NCI-H446 treated with DMSO at 0.1 percent for 48 hours (cell line): ENCODE results near the gene LSM6.

Experiments used
- DNase-seq: peaks from one replicate; lab custom pipeline; 2025; lab: John Stamatoyannopoulos, UW

LSM6 gene

DNA sequence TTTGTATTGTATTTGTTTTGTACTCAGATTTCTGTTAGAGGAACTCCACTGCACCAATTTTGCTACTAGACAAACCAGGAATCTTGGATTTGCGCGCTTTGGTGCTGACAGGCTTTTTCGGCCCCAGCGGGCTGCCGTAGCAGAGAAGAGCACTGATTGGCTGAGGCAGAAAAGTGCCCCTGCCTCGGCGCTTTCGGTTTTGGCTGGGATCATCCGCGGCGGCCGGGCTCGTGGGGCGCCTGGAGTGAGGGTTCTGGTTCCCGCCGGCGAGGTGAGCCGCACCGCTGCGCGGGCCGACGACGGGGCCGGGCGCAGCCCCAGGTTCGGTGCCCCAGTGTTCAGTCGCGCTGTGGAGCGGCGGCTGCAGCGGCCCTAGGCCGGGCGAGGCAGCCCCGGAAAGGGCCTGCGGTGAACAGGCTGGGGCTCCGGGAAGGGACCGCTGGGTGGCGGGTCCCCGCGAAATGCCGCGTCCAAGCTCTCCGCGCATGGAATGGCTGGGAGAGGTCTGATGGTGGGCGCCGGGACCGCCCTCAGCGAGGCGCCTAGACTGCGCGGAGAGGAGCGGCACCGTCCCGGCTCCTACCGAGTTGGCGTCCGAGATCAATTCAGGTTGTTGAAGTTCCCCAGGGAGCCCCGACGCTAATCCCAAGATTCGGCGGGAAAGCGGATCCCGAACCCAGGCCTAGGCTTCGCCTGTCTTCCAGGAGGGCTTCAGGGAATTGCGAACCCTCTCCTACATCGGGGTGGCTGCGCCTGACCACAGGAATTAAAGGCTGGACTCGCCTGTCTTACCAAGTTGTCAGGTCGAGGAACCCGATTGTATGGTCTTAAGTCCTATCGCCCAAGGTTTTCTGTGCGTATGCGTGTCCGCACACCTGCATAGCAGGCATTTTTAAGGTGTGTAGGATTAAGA, at the start of gene LSM6:
LSM6 (plus strand) TSS at position 178 of the 913 bp plus-strand sequence. CDS start 7,204 bp downstream, outside the sequence.
- DNase-seq = peak; percentile 73

GRCh38 chr4:146132445-146132844, 43.1 kb upstream of the LSM6 start:
- no peak for DNase-seq

GRCh38 chr4:146134761-146135445, 40.6 kb upstream of the LSM6 start:
- DNase-seq = peak; percentile 87

- no peak for DNase-seq
Measured at GRCh38 chr4:146135941-146136340, 39.6 kb upstream of the LSM6 start.

DNA sequence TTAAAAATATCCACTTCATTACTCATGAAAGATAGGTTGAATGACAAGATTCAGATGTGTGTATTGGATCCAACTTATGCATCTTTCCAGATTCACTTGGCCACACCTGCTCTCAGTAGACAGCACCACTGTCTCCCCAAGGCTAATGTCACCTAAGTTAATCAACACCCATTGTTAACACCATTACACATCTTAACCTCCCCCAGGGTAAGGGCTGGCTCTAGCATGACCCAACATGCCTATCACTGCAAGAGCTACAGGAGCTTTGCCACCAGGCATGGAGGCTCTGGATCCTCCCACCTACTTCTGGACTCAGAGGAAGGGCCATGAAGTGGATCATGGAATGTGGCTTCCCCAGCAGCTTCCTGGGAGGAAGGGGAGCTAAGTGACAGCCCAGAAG, 32.8 kb upstream of the LSM6 start:
- no peak for DNase-seq

DNA sequence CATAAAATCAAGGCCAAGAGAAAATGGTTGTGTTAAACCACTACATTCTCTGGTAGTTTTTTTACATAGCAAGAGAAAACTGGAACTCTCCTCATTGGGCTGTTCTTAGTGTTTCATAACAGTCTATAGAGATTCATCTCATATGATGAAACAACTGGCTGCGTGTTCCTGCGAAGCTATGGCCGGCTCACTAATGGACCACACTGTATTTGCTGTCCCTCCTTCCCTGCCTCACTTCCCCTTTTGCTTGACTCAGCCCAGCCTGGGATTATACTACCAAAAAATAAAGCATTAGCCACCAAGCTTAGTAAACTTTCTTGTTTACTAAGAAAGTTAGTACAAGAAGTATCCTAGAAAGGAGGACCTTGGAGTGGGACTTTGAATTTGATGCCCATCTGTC, 31.6 kb upstream of the LSM6 start:
- DNase-seq = no peak

DNA sequence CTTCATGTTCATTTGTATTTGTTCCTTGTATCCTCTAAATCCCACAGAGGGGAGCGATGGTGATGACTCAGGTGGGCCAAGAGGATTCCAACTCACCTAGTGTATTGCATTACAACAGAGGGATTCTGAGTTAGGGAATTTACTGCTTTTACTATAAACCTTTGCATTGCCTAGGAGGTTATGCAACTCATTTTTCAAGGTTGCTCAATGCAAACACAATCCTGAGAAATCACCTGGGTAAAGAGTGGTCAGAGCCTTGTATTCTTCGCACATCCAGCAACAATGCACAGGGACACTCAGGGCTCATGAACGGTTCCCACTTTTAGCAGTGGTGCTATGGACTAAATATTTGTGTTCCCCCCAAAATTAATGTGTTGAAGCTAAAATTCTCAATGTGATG, 28.6 kb upstream of the LSM6 start:
- no peak for DNase-seq

DNA sequence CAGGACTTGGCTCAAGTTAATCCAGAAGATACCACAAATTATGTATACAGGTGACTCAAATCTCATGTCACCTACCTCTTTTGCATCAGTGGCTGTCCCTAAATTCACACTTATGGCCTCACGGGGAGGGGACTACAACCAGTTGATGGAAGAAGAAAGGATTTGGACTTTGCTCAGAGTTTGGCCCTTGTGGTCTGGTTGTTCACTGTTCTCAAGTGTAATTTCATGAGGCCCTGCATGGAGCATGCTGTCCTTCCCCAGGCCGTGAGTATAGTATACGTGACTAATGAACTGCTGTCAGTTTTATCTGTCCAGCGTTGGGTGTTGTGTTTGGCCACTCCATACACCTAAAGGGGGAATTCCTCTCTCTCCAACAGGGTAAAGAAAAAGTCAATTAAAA, 27.5 kb upstream of the LSM6 start:
- DNase-seq = no peak

- DNase-seq = no peak
Measured at GRCh38 chr4:146154057-146154456, 21.5 kb upstream of the LSM6 start.

- no peak for DNase-seq
Measured at GRCh38 chr4:146155152-146155724, 20.3 kb upstream of the LSM6 start.

GRCh38 chr4:146158036-146158745, 17.3 kb upstream of the LSM6 start:
- no peak for DNase-seq

DNA sequence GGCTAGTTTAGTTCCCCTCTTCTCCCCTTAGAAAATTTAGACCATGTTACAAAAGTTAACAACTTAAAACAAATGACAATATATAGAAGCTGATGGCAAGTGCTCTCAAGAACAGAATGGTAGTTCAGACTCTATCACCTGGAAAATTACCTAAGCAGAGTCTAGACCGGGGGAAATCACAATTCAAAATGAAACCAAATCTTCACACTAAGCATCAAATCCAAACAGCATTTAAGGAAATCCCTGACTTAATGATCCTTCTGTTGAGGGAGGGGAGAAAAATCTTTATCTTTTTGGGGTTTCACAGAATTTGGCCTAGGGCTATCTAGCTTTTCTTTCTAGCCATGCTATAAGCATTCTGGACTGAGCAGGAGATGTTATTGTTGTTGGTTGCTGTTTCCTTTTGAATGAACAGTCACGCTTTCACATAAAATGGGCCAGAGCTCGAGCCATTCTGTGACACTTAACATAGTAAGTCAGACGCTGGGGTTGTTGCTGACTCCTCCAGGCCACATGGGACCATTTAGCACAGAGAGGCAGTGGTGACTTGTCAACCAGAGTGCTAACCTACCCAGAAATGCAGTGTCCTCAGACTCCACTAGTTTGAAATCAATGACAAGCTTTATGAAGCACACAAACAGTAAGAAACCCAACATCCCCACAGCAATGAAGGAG, 16.0 kb upstream of the LSM6 start:
- no peak for DNase-seq

DNA sequence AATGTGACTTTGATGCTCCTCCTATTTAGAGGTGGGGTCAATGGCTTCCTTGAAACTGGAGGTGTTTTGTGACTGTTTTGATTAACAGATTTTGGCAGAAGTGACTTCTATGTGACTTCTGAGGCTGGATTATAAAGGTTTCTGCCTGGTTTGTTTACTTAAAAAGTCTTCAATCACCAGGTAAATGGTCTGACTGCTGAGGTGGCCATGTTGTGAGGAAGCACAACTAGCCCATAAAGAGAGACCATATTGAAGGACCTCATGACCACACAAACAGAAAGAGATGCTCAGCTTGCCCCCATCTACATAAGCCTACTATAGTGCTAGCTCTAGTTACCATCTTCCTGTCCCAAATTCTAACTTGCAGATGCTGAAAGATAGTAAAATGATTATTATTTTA, 14.3 kb upstream of the LSM6 start:
- DNase-seq = no peak

DNA sequence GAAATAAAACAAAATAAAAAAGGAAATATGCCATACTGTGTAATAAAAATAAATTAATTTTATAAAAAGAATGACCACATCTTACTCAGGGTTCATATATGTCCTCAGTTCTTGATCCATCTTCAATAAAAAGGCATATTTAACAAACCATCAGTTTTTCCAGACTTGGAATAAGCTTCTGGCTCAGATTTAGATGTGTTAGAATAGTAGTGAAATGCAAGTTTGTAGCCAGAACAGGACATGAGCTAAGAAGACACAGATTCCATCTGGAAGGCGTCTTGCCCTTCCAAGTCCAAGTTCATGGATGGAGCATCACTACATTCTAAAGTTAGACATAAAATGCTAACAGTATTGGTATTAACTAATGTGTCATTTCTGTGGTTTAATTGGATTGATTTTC, 10.3 kb upstream of the LSM6 start:
- DNase-seq = no peak

DNA sequence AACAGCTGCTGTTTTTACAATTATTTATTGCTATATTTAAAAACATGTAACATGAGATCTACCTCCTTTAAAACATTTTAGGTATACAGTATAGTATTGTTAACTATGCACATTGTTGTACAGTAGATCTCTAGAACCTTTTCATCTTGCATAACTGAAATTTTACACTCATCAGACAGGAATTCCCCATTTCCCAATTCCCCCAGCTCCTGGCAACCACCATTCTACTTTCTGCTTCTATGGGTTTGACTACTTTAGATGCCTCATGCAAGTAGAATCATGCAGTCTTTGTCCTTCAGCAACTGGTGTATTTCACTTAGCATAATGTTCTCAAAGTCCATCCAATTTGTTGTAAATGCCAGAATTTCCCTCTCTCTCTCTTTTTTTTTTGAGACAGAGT, 9.7 kb upstream of the LSM6 start:
- DNase-seq = no peak

GRCh38 chr4:146170149-146170548, 5.4 kb upstream of the LSM6 start:
- DNase-seq = no peak

- no peak for DNase-seq
Measured at GRCh38 chr4:146176891-146177290, 1.4 kb downstream of the LSM6 start.

GRCh38 chr4:146178126-146178525, 2.6 kb downstream of the LSM6 start:
- DNase-seq = no peak

- DNase-seq = no peak
Measured at GRCh38 chr4:146179784-146180370, 4.4 kb downstream of the LSM6 start.

- no peak for DNase-seq
Measured at GRCh38 chr4:146182443-146182842, 6.9 kb downstream of the LSM6 start.

DNA sequence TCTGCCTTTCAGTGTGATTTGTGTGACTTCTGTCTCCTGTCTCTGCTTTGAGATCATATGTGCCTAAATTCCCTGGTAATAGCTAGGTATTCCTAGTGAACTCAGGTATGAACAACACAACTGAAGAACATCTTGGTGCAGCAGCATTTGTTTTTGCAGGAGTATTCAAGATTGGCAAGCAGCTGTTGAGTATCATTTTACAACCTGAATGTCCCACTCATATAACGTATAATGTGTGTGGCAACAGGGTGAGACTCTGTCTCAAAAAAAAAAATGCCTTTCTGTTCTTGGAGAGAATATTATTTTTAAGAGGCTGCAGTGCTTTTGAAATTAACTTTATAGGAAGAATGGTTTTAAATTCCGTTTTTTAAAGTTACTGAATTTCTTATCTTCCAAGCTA, 7.7 kb downstream of the LSM6 start:
- no peak for DNase-seq
